Activated CD4-positive, alpha-beta T cell treated with anti-CD3 and anti-CD28 coated beads for 24 hours (primary cell): ENCODE data around the gene TEPSIN.

ENCODE experiments used
- DNase-seq, 2 donors: peaks; one replicate each; pipeline ENCODE4 v3.0.0-alpha.2; 2020; ENCODE audit warnings: low read depth in 2 of 2

Gene TEPSIN

GRCh38 chr17:81238815-81239713 lies at the start of gene TEPSIN, which contains the start of gene NDUFAF8:
Gene TEPSIN, minus strand, starts transcription at chr17:81239055. Its CDS starts 22 bp downstream, at chr17:81239033.
Gene NDUFAF8, plus strand, starts transcription at chr17:81239318. Its CDS starts 46 bp downstream, at chr17:81239364.
- DNase-seq = peak; percentile 87 to 89

- DNase-seq = no peak
Measured at GRCh38 chr17:81287741-81288430, 49.0 kb upstream of the TEPSIN start.

GRCh38 chr17:81287152-81287551 lies 48.3 kb upstream of the TEPSIN start:
- no peak for DNase-seq

GRCh38 chr17:81286491-81287145 lies 47.8 kb upstream of the TEPSIN start:
- DNase-seq = no peak

GRCh38 chr17:81285894-81286293 lies 47.0 kb upstream of the TEPSIN start:
- DNase-seq = no peak

- DNase-seq = peak; percentile 52 to 56
Measured at GRCh38 chr17:81285179-81285878, 46.5 kb upstream of the TEPSIN start.

- no peak for DNase-seq
Measured at GRCh38 chr17:81282876-81283275, 44.0 kb upstream of the TEPSIN start.

- DNase-seq = no peak
Measured at GRCh38 chr17:81282141-81282540, 43.3 kb upstream of the TEPSIN start.

GRCh38 chr17:81280571-81280970 lies 41.7 kb upstream of the TEPSIN start:
- no peak for DNase-seq

GRCh38 chr17:81279278-81280275 lies 40.7 kb upstream of the TEPSIN start:
- DNase-seq = no peak

GRCh38 chr17:81278831-81279230 lies 40.0 kb upstream of the TEPSIN start:
- DNase-seq = no peak

- DNase-seq = no peak
Measured at GRCh38 chr17:81277946-81278693, 39.3 kb upstream of the TEPSIN start.

GRCh38 chr17:81277421-81277820 lies 38.6 kb upstream of the TEPSIN start:
- no peak for DNase-seq

GRCh38 chr17:81276781-81277180 lies 37.9 kb upstream of the TEPSIN start:
- DNase-seq = no peak

- DNase-seq = no peak
Measured at GRCh38 chr17:81274471-81274855, 35.6 kb upstream of the TEPSIN start.

GRCh38 chr17:81273698-81274470 lies 35.0 kb upstream of the TEPSIN start:
- DNase-seq = no peak

- no peak for DNase-seq
Measured at GRCh38 chr17:81272616-81273015, 33.8 kb upstream of the TEPSIN start.

GRCh38 chr17:81271226-81271625 lies 32.4 kb upstream of the TEPSIN start:
- no peak for DNase-seq

GRCh38 chr17:81270279-81270678 lies 31.4 kb upstream of the TEPSIN start:
- DNase-seq = no peak
